HepG2 (cell line): Measurements from ENCODE around the gene PAXX. TPM values are rescaled to one million over a fixed set of nuclear protein-coding genes. Genes with fewer than 3 reads are reported as not detected.

Experiments
- CBFB ChIP-seq: sonication (generic); formaldehyde crosslinking; IDR thresholded peaks from 2 replicates; pipeline ENCODE4 v1.4.0; 2020; ENCODE audit warnings: missing genetic modification reagents
- CSRNP2 ChIP-seq: sonication (generic); formaldehyde crosslinking; conservative IDR thresholded peaks from 2 replicates; pipeline ENCODE4 v1.8.0; 2022; ENCODE audit warnings: low read depth, missing genetic modification reagents
- DNMT3B ChIP-seq: conservative IDR thresholded peaks from 2 replicates; pipeline ENCODE4 v1.6.1; 2016; ENCODE audit warnings: missing biosample characterization, control low read depth
- E2F2 ChIP-seq: sonication (generic); formaldehyde crosslinking; IDR thresholded peaks from 2 replicates; pipeline ENCODE4 v1.4.0; 2020; ENCODE audit warnings: missing genetic modification reagents, borderline replicate concordance
- FOXO1 ChIP-seq: sonication (generic); formaldehyde crosslinking; IDR thresholded peaks from 2 replicates; pipeline ENCODE4 v1.4.0; 2020; ENCODE audit warnings: missing genetic modification reagents
- IRF1 ChIP-seq: sonication (generic); formaldehyde crosslinking; IDR thresholded peaks from 2 replicates; pipeline ENCODE4 v1.4.0; 2020; ENCODE audit warnings: low read depth, mild to moderate bottlenecking, missing genetic modification reagents
- IRF9 ChIP-seq: sonication (generic); formaldehyde crosslinking; IDR thresholded peaks from 2 replicates; pipeline ENCODE4 v1.8.0; 2022; ENCODE audit warnings: missing genetic modification reagents, mild to moderate bottlenecking, borderline replicate concordance
- NFE2L1 ChIP-seq: sonication (generic); formaldehyde crosslinking; IDR thresholded peaks from 2 replicates; pipeline ENCODE4 v1.4.0; 2020; ENCODE audit warnings: missing genetic modification reagents, mild to moderate bottlenecking, borderline replicate concordance
- SMC3 ChIP-seq: IDR thresholded peaks from 2 replicates; pipeline ENCODE4 v1.6.1; 2011; ENCODE audit warnings: low read length, improper control_type of control experiment
- ZC3H4 ChIP-seq: sonication (generic); formaldehyde crosslinking; IDR thresholded peaks from 2 replicates; pipeline ENCODE4 v1.4.0; 2020; ENCODE audit warnings: missing genetic modification reagents, borderline replicate concordance
- ZFP82 ChIP-seq: sonication (generic); formaldehyde crosslinking; IDR thresholded peaks from 2 replicates; pipeline ENCODE4 v1.5.1; 2020; ENCODE audit warnings: mild to moderate bottlenecking, missing genetic modification reagents, borderline replicate concordance
- ZNF121 ChIP-seq: sonication (generic); formaldehyde crosslinking; IDR thresholded peaks from 2 replicates; pipeline ENCODE4 v1.5.0; 2020; ENCODE audit warnings: mild to moderate bottlenecking, missing genetic modification reagents
- ZNF296 ChIP-seq: sonication (generic); formaldehyde crosslinking; conservative IDR thresholded peaks from 2 replicates; pipeline ENCODE4 v1.5.0; 2020; ENCODE audit warnings: mild to moderate bottlenecking, missing genetic modification reagents
- ZNF337 ChIP-seq: sonication (generic); formaldehyde crosslinking; IDR thresholded peaks from 2 replicates; pipeline ENCODE4 v1.5.1; 2020; ENCODE audit warnings: missing genetic modification reagents, low read depth, mild to moderate bottlenecking, borderline replicate concordance
- ZNF343 ChIP-seq: sonication (generic); formaldehyde crosslinking; IDR thresholded peaks from 2 replicates; pipeline ENCODE4 v1.4.0; 2020; ENCODE audit warnings: mild to moderate bottlenecking, missing genetic modification reagents
- ZNF501 ChIP-seq: sonication (generic); formaldehyde crosslinking; IDR thresholded peaks from 2 replicates; pipeline ENCODE4 v1.5.1; 2020; ENCODE audit warnings: mild to moderate bottlenecking, moderate library complexity, missing genetic modification reagents
- ZNF850 ChIP-seq: sonication (generic); formaldehyde crosslinking; conservative IDR thresholded peaks from 2 replicates; pipeline ENCODE4 v1.9.0; 2021; ENCODE audit warnings: mild to moderate bottlenecking, missing genetic modification reagents
- ZSCAN12 ChIP-seq: sonication (generic); formaldehyde crosslinking; IDR thresholded peaks from 2 replicates; pipeline ENCODE4 v1.9.0; 2021; ENCODE audit warnings: mild to moderate bottlenecking, missing genetic modification reagents
- polyA plus RNA-seq, 8 experiments: library from polyadenylated mRNA; depleted of rRNA in 3 of 8; stranded (reverse) in 7 of 8; unstranded in 1 of 8; fragments of >200 nt; fragmentation: Illumina TruSeq in 4 of 8; extraction: Trizol in 4 of 8; gene quantifications; 2 replicates each; pipeline versions ENCODE4 v1.2.1 to v1.2.3, GENCODE V29; 2011 to 2016; ENCODE audit warnings: low read depth in 4 of 8, missing spikeins in 1 of 8, mixed read lengths in 1 of 8; ENCODE audit not compliant: insufficient read depth in 1 of 8
- total RNA-seq, 5 experiments: library from RNA; depleted of rRNA; stranded (reverse); fragments of >200 nt; fragmentation: Illumina TruSeq; extraction: Trizol; gene quantifications; 2 replicates each; pipeline ENCODE4 v1.2.3, GENCODE V29; 2016; ENCODE audit warnings: low read depth in 1 of 5

The PAXX gene
- total and polyA plus RNA-seq, 2 of the 13 experiments (the other 11 are each of a cell fraction or from before 2014, with no cell fraction given): 14.0 to 31.9 TPM

GRCh38 chr9:136947955-136948510 is 44.2 kb upstream of the PAXX start (continued):
- TF ChIP-seq CSRNP2 (CRISPR knock-in tag) (no peak), ZC3H4 (CRISPR knock-in tag) (no peak), IRF1 (CRISPR knock-in tag) (no peak), DNMT3B (CRISPR knock-in tag) (no peak), FOXO1 (CRISPR knock-in tag) (no peak), ZFP82 (CRISPR knock-in tag) (no peak), IRF9 (CRISPR knock-in tag) (peak; percentile 40; the same call in 1 of the 2 replicates), CBFB (CRISPR knock-in tag) (no peak), E2F2 (CRISPR knock-in tag) (no peak), ZNF343 (CRISPR knock-in tag) (no peak), ZNF296 (CRISPR knock-in tag) (no peak), ZNF121 (CRISPR knock-in tag) (0 out of 2 replicates have a peak, but pooled peaks have one; percentile 4), ZSCAN12 (CRISPR knock-in tag) (no peak), SMC3 (peak; percentile 35; the same call in 1 of the 2 replicates), ZNF850 (CRISPR knock-in tag) (no peak), ZNF337 (CRISPR knock-in tag) (no peak), NFE2L1 (CRISPR knock-in tag) (no peak), ZNF501 (CRISPR knock-in tag) (no peak)
